GM20000 (cell line): Measurements from ENCODE around the gene ENPP1.
"Not testable (repeated sequence)": the region's sequence is repeated elsewhere in the genome, so short reads cannot be mapped to it uniquely, and the experiment has no call there.

ENCODE experiments used
- DNase-seq: peaks from one replicate; pipeline ENCODE4 v3.0.0; 2012; ENCODE audit warnings: low spot score
- CTCF ChIP-seq: IDR thresholded peaks from 2 replicates; pipeline ENCODE4 v1.5.1; 2012; ENCODE audit warnings: mild to moderate bottlenecking, control low read depth; ENCODE audit errors: extremely low read depth, missing control alignments

ENPP1 gene

GRCh38 chr6:131852200-131852599, 44.4 kb downstream of the ENPP1 start:
- TF ChIP-seq CTCF, result no peak
- DNase-seq, result no peak

- no peak for DNase-seq
- no peak for TF ChIP-seq CTCF
Measured at GRCh38 chr6:131854803-131855202, 47.0 kb downstream of the ENPP1 start.

GRCh38 chr6:131858765-131859415, 51.1 kb downstream of the ENPP1 start:
- TF ChIP-seq CTCF, result no peak
- no peak for DNase-seq

- not testable (repeated sequence) for DNase-seq
Measured at GRCh38 chr6:131859658-131860057, 51.8 kb downstream of the ENPP1 start.

GRCh38 chr6:131861381-131861780, 53.6 kb downstream of the ENPP1 start:
- DNase-seq, result no peak
- no peak for TF ChIP-seq CTCF

- DNase-seq, result no peak
- TF ChIP-seq CTCF, result no peak
Measured at GRCh38 chr6:131862476-131862875, 54.7 kb downstream of the ENPP1 start.

GRCh38 chr6:131867744-131868143, 59.9 kb downstream of the ENPP1 start:
- TF ChIP-seq CTCF, result no peak
- DNase-seq, result no peak

- TF ChIP-seq CTCF, result no peak
- DNase-seq, result no peak
Measured at GRCh38 chr6:131868836-131869235, 61.0 kb downstream of the ENPP1 start.
